ENCODE data around the gene GPR17. TPM values are rescaled to one million over a fixed set of nuclear protein-coding genes. Genes with fewer than 3 reads are reported as not detected.

The GPR17 gene
- total RNA-seq, 1 donor: not detected

DNA sequence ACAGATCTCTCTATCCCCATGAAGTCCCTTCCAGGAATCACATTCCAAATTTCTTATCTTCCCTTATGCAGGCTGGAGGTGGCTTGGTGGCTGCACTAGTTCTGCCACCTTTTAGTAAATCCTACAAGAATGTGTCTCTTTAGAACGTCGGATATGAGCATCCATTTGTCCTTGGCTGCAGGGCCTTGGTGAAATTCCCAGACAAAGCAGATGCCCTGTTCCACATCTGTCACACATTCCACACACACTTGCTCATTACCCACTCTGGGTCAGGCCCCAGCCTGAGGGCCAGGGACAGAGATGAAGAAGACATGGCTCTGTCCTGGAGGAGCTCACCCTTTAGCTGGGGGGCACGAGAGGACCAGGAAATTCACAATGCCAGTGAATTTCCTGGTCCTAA is 31.2 kb upstream of the GPR17 start:
- DNase-seq (ENCODE audit: low read depth): no peak

DNA sequence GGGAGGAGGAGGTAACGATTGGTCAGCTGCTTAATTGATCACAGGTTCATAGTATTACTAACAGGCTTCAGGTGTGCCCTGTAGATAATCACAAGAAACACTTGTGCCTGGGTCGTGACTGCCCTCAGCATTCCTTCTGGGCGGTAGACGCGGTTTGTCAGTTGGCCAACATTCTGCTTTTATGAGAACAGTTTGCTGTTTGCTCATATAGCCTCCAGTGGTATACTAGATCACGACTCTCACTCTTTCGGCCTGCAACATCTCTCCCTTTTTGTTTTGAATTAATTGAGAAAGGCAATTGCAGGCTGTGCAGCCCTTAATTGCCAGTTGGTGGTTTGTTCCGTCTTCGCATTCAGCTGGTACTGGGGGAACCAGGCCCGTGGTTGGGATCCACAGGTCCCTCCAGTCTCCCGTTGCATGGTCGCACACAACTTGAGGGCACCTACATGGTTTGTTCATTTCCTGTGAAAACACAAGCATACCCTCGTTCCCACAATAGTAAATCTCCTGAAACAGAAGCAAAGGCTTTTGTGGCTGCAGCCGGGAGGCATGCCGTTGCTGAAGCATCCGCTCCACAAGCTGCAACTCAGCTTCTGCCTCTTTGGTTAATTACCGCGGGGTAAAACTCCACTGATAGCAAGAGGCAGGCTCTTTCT is 30.3 kb upstream of the GPR17 start:
- DNase-seq (ENCODE audit: low read depth): no peak
- H3K4me3 ChIP-seq (ENCODE audit: low read depth, low read length): no peak overlapping the region
- TF ChIP-seq, protein P1, sequence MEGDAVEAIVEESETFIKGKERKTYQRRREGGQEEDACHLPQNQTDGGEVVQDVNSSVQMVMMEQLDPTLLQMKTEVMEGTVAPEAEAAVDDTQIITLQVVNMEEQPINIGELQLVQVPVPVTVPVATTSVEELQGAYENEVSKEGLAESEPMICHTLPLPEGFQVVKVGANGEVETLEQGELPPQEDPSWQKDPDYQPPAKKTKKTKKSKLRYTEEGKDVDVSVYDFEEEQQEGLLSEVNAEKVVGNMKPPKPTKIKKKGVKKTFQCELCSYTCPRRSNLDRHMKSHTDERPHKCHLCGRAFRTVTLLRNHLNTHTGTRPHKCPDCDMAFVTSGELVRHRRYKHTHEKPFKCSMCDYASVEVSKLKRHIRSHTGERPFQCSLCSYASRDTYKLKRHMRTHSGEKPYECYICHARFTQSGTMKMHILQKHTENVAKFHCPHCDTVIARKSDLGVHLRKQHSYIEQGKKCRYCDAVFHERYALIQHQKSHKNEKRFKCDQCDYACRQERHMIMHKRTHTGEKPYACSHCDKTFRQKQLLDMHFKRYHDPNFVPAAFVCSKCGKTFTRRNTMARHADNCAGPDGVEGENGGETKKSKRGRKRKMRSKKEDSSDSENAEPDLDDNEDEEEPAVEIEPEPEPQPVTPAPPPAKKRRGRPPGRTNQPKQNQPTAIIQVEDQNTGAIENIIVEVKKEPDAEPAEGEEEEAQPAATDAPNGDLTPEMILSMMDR (IDR thresholded peaks at IDR 0.05; ENCODE audit: insufficient read depth, low read depth, low read length): no peak

More for the DNA sequence above, 31.2 kb upstream of the GPR17 start:
- no peak overlapping the region for H3K4me3 ChIP-seq (ENCODE audit: low read depth, low read length)
- TF ChIP-seq, protein P1 (IDR thresholded peaks at IDR 0.05; ENCODE audit: insufficient read depth, low read depth, low read length): no peak

DNA sequence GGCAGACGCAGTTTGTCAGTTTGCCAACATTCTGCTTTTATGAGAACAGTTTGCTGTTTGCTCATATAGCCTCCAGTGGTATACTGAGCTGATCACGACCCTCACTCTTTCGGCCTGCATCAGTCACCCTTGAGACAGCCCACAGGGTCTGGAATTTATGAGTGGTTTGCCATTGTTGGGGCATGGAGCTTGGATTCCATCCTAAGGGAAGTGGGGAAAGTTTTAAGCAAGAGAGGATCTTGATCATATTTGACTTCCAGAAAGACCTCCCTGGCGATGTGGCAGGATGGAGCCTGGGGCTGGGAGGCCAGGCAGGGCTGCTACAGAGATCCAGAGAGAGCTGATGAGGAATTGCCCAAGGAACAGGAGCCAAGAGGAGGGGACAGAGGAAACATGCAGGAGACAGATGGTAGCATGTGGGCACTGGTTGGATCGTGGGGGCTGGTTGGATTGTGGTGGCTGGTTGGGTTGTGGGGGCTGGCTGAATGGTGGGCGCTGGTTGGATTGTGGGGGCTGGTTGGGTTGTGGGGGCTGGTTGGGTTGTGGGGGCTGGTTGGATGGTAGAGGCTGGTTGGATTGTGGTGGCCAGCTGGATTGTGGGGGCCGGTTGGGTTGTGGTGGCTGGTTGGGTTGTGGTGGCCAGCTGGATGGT is 27.3 kb upstream of the GPR17 start:
- TF ChIP-seq, protein P1 (IDR thresholded peaks at IDR 0.05; ENCODE audit: insufficient read depth, low read depth, low read length): no peak
- DNase-seq (ENCODE audit: low read depth): no peak
- H3K4me3 ChIP-seq (ENCODE audit: low read depth, low read length): no peak overlapping the region

DNA sequence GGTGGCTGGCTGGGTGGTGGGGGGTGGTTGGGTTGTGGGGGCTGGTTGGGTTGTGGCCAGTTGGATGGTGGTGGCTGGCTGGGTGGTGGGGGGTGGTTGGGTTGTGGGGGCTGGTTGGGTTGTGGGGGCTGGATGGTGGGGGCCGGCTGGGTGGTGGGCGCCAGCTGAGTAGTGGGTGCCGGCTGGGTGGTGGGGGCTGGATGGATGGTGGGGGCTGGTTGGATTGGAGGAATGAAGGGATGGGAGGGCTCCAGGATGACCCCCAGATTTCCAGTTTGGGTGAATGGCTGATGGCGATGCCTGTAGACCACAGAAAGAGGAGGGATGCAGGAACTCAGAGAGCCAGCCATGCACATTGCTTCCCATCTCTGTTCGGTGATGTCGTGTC is 26.8 kb upstream of the GPR17 start:
- H3K4me3 ChIP-seq (ENCODE audit: low read depth, low read length): no peak overlapping the region
- DNase-seq (ENCODE audit: low read depth): no peak
- TF ChIP-seq, protein P1 (IDR thresholded peaks at IDR 0.05; ENCODE audit: insufficient read depth, low read depth, low read length): no peak

DNA sequence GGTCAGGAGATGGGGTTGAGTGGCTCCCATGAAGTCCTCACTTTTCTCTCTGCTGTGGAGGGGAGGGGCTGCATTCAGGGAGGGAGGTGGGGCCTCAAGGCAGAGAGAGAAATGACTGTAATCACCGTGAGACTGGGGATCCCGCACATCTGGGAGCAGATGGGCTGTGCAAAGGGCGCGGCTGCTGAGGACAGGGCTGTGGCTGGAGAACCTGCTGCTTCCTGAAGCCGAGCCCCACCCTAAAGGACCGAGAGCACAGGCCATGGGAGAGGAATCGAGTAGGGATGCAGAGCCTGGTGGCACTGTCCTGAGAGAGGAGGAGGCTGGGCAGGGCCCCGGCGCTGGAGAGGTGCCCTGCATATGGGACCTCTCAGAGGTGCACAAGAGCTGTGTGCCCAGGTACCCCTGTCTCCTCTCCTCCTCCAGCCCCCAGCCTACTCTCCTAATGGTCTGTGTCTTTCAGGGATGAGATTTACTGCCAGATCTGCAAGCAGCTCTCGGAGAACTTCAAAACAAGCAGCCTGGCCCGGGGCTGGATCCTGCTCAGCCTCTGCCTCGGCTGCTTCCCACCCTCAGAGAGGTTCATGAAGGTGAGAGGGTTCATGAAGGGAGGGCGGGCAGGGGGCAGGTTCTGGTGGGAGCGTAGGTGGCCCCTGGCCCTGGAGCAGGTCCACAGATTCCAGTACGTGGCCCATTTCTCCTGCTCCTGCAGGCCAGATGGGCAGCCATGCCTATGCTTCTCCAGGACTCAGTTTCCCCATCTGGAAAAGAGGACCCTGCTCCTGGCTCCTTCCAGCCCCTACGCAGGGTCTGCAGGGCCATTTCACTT is 25.9 kb upstream of the GPR17 start:
- no peak overlapping the region for H3K4me3 ChIP-seq (ENCODE audit: low read depth, low read length)
- no peak for DNase-seq (ENCODE audit: low read depth)
- TF ChIP-seq, protein P1 (IDR thresholded peaks at IDR 0.05; ENCODE audit: insufficient read depth, low read depth, low read length): no peak

DNA sequence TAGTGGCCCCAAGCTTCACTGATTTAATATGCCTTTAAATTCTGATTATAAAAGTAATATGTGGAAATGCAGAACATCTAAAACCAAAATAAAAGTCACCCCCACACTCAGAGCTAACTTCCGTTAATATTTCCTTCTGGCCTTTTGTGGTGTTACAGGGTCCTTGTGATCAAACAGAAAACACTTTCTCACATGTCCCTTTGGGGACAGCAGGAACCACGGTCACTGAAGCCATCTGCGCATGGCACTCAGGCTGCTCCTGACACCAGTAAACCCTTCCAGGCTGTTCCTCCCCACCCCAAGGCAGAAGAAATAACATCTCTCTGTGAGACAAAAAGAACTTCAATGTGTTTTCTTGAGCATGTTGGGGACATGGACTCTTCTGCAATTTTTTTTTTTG is 25.1 kb upstream of the GPR17 start:
- no peak overlapping the region for H3K4me3 ChIP-seq (ENCODE audit: low read depth, low read length)
- TF ChIP-seq, protein P1 (IDR thresholded peaks at IDR 0.05; ENCODE audit: insufficient read depth, low read depth, low read length): no peak
- DNase-seq (ENCODE audit: low read depth): no peak
